C4-2B (cell line): ENCODE data around the gene DACT1.

Experiments used
- H3K27ac ChIP-seq: fragments of 450-650 bp; 2 replicates; pipeline ENCODE4 v1.5.1; 2017
- ZFX ChIP-seq: fragments of 450-650 bp; IDR thresholded peaks from 2 replicates; pipeline ENCODE4 v1.6.1; 2017
- TF ChIP-seq, protein P1 (sequence below): fragments of 450-650 bp; conservative IDR thresholded peaks from 2 replicates; pipeline ENCODE4 v1.5.1; 2017; ENCODE audit warnings: mild to moderate bottlenecking

Gene DACT1

DNA sequence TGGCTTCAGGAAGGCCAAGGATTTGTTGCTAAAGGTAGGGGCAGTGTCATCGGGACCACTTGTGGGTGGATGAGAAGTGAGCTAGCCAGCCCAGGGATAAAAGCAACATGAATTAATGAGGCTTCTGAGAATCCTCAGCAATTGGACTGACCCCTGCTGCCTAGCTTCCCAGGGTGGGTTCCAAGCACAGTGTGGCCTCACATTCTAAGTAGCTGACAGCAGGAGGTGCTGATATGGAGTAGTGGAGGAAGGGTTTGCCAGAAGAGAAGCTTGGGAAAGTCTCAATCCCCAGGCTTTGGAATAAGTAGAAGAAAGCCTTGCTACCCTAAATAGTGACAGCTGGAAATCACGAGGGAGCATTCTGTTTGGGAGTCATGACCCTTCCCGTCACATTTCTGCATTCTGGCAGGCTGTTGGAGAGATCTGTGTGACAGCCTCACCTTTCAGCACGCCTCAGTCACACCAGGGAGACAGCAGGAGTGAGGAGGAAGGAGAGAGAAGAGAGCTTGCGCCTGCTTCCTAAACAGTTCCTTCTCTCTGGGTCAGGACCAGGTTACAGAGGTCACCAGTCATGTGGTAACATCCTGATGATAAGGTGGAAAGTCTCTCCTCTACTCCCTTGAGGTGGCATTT is 31.2 kb downstream of the DACT1 start:
- no peak overlapping the region for H3K27ac ChIP-seq
- TF ChIP-seq, protein P1, sequence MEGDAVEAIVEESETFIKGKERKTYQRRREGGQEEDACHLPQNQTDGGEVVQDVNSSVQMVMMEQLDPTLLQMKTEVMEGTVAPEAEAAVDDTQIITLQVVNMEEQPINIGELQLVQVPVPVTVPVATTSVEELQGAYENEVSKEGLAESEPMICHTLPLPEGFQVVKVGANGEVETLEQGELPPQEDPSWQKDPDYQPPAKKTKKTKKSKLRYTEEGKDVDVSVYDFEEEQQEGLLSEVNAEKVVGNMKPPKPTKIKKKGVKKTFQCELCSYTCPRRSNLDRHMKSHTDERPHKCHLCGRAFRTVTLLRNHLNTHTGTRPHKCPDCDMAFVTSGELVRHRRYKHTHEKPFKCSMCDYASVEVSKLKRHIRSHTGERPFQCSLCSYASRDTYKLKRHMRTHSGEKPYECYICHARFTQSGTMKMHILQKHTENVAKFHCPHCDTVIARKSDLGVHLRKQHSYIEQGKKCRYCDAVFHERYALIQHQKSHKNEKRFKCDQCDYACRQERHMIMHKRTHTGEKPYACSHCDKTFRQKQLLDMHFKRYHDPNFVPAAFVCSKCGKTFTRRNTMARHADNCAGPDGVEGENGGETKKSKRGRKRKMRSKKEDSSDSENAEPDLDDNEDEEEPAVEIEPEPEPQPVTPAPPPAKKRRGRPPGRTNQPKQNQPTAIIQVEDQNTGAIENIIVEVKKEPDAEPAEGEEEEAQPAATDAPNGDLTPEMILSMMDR: no peak
- TF ChIP-seq ZFX: no peak

- H3K27ac ChIP-seq: no peak overlapping the region
- TF ChIP-seq, protein P1: no peak
- TF ChIP-seq ZFX: no peak
Observed at GRCh38 chr14:58669556-58670200, 31.9 kb downstream of the DACT1 start.

GRCh38 chr14:58671024-58671423 is 33.3 kb downstream of the DACT1 start:
- TF ChIP-seq, protein P1: no peak
- no peak for TF ChIP-seq ZFX
- no peak overlapping the region for H3K27ac ChIP-seq

DNA sequence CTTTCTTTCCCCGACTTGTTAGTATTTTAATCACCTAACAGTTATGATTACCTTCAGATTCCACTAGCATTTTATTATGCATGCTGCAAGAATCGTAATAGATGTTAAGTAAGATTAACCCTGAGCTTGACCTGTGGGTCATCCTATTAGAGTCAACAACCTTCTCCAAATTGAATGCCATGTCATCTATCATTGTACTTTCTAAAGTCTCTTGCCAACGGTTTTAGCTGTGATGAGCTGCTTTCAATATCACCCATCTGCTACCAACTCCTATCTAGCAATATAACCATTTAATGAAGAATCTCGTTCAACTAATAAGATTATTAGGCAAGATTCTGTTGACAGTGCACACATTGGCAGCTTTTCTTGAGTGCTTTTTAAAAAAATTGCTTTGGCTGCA is 33.7 kb downstream of the DACT1 start:
- no peak overlapping the region for H3K27ac ChIP-seq
- TF ChIP-seq ZFX: no peak
- TF ChIP-seq, protein P1: no peak

DNA sequence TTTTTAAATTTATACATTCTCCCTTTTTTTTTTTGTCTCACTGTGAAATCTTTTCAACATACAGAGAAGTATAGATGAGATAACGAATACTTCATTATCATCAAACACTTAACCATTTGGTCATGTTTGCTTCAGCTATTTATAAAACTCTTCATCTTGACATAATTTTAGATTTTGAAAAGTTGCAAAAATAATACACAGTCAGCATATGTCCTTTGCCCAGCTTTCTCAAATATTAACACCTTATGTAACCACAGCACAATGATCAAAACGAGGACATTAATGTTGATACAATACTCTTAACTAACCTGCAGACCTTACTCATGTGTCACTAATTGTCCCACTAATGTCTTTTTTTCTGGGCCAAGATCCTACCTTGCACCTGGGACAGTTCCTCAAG is 36.0 kb downstream of the DACT1 start:
- TF ChIP-seq, protein P1: no peak
- TF ChIP-seq ZFX: no peak
- H3K27ac ChIP-seq: no peak overlapping the region

DNA sequence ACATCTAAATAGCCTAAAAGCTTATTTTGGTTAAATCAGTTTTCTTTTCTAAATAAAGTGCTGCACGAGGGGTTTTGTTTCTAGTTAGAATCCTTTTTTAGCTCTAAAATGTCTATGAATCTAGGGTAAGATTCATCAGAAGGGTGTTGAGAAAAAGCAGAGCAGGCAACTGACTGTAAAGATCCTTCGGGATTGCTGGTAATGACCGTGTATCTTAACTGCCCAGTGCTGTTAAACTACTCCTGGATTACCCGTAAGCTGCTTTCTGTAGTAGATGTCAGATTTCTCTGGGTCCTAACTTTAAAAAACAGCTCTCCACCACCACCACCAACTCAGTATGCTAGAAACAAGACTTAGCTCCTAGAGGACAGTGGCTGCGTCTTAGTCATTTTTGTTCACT is 39.2 kb downstream of the DACT1 start:
- no peak overlapping the region for H3K27ac ChIP-seq
- TF ChIP-seq, protein P1: no peak
- no peak for TF ChIP-seq ZFX

GRCh38 chr14:58677517-58677916 is 39.8 kb downstream of the DACT1 start:
- no peak overlapping the region for H3K27ac ChIP-seq
- TF ChIP-seq, protein P1: no peak
- TF ChIP-seq ZFX: no peak
